ENCODE results near the gene CREBZF.
A peak's percentile ranks its signal among the peaks of the same experiment; 100 is the strongest.
"Not testable (repeated sequence)": the region's sequence is repeated elsewhere in the genome, so short reads cannot be mapped to it uniquely, and the experiment has no call there.

The CREBZF gene

GRCh38 chr11:85664615-85665481, at the start of gene CREBZF:
TSS of gene CREBZF (minus strand) at chr11:85665129. CDS start at chr11:85664875, 254 bp downstream.
- peak; percentile 97 for DNase-seq

DNA sequence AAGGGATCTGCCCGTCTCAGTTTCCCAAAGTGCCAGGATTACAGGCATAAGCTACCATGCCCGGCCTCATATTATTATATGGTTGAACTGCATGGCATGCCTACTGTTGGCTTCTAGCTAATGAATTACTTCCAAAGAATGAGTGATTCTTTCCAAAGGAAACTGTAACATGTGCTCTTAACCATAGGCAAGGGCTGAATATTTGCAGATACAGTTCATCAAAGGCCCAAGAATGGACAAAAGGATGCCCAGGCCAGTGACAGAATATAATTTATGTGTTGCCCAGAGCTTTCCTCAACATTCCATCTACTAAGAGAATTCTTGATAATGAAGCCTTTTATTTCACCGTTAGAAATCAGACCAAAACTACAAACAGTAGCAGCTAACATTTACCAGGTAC, 48.0 kb upstream of the CREBZF start:
- no peak for DNase-seq

DNA sequence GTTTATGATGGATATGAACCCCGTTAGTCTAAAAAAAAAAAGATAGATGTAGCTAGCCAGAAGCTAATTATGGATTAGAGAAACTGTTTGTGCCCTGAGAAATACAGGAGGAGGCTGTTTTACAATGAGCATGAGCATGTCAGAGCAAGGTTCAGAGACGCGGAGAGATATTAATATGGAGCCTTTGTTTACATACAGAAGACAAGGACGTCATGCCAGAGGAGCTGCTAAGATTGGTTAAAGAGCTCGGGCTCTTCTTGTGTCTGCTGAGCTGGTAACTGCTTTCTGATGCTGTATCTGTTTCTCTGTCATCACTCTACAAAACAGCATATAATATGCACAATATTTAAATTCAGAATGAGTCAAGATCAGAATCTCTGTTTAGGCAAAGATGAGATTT, 46.0 kb upstream of the CREBZF start:
- DNase-seq: no peak

DNA sequence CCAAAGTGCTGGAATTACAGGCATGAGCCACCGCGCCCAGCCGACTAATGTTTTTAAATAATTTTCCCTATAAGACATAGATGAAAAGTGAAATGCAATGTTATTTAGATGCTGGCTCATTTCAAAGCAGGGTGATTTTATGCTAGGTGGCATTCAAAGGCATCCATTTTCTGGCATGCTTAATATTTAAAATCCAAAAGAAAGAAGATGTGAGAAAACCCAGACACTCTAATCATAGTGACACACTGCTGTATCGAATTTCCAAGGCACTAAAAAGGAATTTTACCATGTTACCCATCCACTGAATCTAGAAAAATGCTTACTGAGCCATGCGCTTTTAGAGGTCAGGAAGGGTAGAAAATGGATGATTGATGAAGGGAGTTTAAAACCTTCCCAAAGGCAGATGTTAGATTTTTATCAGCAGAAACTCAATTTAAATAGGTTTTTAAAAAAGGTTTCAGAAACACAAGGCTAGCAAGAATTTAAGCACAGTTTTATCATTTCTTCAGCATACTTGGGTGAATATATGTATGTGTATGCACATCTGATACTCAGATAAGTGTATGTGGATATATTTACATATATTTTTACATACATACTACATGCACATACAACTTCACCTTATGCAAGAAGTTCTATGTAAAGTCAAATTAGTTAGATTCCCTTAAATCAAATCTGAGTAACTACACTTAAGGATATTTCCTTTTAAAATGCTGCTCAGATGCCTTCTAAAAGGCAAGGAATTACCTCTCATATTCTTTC, 45.2 kb upstream of the CREBZF start:
- DNase-seq: no peak

DNA sequence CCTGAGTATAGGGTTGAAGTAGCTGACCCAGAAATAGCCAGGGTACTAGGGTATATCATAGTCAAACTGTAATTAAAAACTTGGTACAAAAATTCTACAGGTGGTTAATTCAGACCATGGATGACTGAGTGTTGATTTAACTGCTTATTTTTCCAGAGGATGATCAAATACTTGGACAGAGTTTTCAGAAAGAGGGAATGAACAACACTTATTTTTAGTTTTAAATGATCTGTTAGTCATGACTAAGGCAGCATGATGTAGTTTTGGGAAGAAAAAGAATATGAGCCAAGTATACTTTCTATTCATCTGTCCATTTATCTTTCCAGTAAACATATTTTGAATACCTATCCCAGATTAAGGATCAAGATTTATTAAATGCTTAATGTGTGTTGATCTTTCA, 40.9 kb upstream of the CREBZF start:
- DNase-seq: no peak

GRCh38 chr11:85704967-85705366, 40.0 kb upstream of the CREBZF start:
- DNase-seq: no peak

DNA sequence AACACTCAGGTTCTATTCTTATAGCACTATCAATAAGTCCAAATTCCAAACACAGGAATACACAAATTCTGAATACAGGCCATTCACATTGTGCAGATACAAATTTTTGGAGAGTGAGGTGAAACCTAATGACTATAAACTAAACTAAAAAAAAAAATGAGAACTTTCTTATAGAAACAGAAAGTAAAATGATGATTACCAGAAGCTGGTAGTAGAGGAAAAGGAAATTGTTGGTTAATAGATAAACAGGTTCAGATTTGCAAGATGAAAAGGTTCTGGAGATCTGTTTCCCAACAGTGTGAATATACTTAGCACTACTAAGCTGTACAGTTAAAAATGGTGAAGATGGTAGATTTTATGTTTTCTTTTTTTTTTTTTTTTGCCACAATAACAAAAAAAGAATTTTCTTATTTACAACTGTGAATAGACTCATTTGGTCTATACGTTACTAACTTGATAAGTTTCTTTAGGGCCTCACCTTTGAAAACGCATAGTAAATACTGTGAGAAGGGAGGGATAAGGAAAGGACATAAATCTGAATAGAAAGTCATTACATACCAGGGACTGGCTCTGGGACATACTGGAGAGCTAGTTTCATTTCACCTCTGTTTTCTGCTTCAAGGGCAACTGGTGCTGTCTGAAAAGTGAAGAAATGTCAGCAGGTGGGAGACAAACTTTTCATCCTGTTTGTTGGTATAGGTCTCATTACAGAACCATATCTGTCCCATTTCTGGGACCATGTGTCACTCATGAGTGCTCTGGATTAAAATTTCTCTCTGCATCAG, 35.2 kb upstream of the CREBZF start:
- DNase-seq: no peak

DNA sequence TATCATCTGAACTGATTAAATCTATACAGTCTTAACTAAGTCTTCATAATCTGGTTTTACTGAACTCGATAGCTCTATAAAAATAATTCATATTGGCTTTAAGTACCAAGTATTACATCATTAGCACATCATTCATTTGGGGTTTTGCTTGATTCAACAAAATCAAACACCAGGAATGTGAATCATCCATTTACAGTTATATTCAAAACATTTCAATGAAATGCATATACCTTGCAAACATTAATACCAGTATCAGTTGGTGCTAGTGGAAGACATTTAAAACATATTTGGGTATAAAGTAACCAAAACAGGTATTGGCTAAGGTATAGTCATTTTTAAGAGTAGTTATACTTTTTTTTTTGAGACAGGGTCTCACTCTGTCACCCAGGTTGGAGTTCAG, 33.3 kb upstream of the CREBZF start:
- DNase-seq: no peak

GRCh38 chr11:85697747-85698146, 32.8 kb upstream of the CREBZF start:
- no peak for DNase-seq

DNA sequence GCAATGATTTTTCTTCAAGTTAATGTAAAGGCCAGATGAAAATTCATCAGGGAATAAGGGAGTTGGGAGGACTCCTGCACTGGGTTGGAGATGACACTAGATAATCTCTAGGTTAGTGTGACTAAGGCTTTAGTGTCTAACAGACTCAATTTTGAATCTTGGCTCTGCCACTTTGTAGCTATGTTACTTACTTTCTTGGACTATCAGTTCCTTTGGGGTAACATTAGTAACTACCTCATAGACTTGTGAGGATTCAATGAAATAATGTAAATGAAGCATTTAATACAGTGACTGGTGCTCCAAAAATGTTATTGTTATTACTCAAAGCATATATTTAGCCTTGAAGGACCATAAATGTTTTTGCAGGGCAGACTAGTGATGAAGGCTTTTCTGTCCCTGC, 30.6 kb upstream of the CREBZF start:
- DNase-seq: no peak

DNA sequence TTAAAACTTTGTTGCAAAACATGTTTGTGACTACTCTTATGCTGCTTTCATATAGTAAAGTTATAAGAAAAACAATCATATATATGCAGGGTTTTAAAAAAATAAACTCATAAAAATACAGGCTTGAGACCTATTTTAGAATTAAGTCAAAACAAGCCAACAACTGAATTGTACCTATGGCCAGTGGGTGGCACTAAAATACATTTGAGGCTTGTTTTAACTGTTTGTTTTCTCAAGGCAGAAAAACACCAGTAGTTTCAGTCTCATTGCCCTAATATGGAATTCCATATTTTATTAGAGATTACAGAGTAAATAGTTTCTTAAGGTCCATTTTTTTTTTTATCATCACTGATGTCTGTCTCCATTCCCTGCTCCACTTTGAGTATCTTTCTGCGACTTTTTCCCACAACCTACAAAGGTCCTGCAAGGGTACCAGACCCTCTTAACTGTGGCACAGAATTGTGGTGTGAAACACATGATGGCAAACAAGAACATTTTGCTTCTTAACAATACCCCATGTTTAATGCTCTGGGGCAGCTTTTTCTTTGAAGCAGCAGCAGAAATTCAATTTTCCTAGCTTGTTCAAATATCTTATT, 29.6 kb upstream of the CREBZF start:
- DNase-seq: no peak

GRCh38 chr11:85685820-85686459, 21.0 kb upstream of the CREBZF start, which contains the start of gene CCDC89:
TSS of gene CCDC89 (minus strand) at chr11:85686195. CDS start at chr11:85686130, 65 bp downstream.
- DNase-seq: peak; percentile 92

DNA sequence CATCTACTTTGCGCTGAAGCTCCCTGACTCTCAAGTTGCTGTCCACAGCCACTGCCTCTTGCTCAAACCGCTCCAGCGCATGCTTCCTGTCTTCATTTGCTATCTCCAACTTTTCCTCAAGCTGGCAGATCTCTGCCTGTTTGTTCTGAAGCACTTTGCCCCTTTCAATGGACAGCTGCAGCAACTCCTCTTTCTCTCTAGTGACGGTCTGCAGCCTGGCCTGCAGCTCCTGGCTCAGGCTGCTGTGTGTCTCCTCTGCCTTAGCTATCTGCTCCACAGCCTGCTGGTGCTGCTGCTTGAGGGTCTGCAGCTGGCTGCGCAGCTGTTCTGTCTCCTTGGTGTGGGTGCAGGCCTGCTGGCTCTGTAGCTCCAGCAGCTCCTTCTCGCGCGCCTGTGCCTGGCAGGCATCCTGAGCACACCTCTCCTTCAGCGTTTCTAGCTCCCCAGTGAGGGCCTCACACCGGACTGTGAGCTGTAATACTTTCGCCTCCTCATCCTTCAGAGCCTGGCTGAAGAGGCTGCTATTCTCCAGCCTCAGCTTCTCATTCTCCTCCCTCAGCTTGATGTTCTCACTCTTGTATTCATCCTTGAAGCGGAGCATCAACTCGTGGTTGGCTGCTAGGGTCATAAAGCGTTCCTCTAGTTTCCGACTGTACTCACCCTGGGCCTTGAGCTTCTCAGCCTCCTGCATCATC, 20.3 kb upstream of the CREBZF start:
- DNase-seq: peak; percentile 75

- peak; percentile 85 for DNase-seq
Measured at GRCh38 chr11:85682330-85683305, 17.7 kb upstream of the CREBZF start.

GRCh38 chr11:85680897-85681296, 16.0 kb upstream of the CREBZF start:
- DNase-seq: no peak

DNA sequence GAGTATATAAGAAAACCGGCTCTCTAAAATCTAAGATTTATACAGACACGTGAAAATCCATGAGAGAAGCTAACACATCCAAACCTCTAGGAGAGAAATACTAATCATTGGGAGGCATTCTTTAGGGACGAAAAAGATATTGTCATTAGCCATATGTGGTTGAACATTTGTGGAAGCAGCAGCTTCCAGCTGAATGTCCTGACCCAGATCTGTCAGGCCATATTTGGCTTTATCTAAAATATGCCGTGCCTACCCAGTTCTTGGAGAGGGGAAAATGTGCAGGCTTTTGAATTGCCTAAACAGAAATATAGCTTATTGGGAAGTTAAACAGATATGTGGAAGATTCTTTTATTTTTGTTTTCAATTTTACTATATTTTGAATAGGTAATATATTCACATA, 14.6 kb upstream of the CREBZF start:
- no peak for DNase-seq

DNA sequence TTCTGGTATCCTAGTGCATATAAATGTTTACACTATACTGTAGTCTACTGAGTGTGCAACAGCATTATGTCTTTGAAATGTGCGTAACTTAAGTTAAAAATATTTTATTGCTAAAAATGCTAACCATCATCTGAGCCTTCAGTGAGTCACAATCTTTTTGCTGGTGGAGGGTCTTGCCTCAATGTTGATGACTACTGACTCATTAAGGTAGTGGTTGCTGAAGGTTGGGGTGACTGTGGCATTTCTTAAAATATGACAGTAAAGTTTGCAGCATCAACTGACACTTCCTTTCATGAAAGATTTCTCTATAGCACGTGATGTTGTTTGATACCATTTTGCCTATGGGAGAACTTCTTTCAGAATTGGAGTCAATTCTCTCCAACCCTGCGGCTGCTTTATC, 8.5 kb upstream of the CREBZF start:
- no peak for DNase-seq

GRCh38 chr11:85672105-85672902, 7.4 kb upstream of the CREBZF start:
- no peak for DNase-seq

DNA sequence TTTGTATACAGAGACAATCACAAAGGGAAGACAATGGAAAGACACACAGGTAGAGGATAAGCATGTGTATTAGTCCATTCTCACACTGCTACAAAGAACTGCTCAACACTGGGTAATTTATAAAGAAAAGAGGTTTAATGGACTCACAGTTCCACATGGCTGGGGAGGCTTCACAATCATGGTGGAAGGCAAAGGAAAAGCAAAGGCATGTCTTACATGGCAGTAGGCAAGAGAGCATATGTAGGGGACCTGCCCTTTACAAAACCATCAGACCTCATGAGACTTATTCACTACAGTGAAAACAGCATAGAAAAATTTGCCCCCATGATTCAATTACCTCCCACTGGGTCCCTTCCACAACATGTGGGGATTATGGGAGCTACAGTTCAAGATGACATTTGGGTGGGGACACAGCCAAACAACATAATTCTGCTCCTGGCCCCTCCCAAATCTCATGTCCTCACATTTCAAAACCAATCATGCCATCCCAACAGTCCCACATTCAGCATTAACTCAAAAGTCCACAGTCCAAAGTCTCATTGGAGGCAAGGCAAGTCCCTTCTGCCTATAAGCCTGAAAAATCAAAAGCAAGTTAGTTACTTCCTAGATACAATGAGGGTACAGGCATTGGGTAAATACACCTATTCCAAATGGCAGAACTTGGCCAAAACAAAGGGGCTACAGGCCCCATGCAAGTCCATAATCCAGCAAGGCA, 6.2 kb upstream of the CREBZF start:
- not testable (repeated sequence) for DNase-seq

Measured in femur (tissue), 1 donor.